ENCODE results near the gene DTL.
"Not testable (repeated sequence)": the region's sequence is repeated elsewhere in the genome, so short reads cannot be mapped to it uniquely, and the experiment has no call there.

DTL gene, protein sequence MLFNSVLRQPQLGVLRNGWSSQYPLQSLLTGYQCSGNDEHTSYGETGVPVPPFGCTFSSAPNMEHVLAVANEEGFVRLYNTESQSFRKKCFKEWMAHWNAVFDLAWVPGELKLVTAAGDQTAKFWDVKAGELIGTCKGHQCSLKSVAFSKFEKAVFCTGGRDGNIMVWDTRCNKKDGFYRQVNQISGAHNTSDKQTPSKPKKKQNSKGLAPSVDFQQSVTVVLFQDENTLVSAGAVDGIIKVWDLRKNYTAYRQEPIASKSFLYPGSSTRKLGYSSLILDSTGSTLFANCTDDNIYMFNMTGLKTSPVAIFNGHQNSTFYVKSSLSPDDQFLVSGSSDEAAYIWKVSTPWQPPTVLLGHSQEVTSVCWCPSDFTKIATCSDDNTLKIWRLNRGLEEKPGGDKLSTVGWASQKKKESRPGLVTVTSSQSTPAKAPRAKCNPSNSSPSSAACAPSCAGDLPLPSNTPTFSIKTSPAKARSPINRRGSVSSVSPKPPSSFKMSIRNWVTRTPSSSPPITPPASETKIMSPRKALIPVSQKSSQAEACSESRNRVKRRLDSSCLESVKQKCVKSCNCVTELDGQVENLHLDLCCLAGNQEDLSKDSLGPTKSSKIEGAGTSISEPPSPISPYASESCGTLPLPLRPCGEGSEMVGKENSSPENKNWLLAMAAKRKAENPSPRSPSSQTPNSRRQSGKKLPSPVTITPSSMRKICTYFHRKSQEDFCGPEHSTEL

DNA sequence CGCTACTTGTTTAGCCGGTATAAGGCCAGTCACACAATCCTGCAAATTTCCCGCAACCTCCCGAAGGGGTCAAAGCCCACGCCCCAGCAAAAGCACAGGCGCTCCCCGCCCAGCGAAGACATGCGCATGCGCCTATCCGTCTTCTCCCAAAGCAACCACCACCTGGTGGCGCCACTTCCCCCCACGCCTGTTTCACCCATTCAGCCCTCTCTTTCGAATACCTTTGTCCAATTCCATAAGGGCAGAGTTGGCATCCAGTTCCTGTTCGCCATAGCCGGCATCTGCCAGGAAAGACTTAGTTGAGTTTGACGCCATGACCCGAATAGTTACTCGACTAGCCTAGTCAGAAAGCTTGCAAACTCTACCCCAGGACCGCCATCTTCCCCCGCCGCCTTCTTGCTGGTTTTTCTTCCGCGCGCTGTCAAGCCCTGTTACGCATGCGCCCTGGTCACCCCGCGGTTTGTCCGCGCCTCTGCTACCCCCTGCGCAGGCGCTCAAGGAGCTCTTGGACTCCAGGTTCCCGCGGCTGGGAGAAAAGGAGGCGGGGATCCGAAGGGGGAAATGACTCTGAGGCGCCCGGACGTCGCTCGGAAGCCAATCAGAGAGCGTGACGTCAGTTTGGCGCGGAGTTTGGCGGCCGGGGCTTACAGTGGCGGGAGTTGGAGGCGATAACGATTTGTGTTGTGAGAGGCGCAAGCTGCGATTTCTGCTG lies at the start of gene DTL, which contains the start of gene INTS7:
Gene DTL (plus strand): TSS at position 626 of the 712 bp plus-strand sequence. CDS start 143 bp downstream, outside the sequence.
Gene INTS7 (minus strand): TSS at position 435 of the 712 bp plus-strand sequence. CDS start 120 bp downstream, at position 315.
- H3K4me3 ChIP-seq, result peak within 1 kb of the TSS; percentile 59 to 77 (median 72)

GRCh38 chr1:211986628-211987254 lies 48.8 kb upstream of the DTL start:
- Histone ChIP-seq H3K4me3 (no peak overlapping the region), H3K27ac (no peak overlapping the region)

More for the DNA sequence above, at the start of gene DTL, which contains the start of gene INTS7:
- peak within 1 kb of the TSS; percentile 2 to 96 (median 85) for H3K27ac ChIP-seq

DNA sequence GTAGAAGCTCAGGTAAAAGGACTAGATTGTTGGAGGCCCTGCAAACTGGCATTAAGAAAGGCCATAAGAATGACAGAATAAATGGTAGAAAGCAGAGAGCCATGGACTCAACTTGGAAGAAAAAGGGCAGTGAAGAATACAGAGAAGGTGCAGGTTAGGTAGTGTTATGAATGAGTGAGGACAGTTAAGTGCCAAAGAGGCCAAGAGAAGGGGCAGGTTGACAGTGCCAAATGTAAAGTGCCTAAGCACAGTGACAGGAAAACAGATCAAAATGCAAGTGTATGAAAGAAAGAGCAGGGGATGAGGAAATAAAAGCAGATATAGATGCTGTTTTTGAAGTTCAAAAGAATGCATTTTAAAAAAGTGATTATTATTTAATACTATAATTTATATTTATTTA lies 43.9 kb upstream of the DTL start:
- no peak overlapping the region for H3K27ac ChIP-seq
- H3K4me3 ChIP-seq, result no peak overlapping the region

DNA sequence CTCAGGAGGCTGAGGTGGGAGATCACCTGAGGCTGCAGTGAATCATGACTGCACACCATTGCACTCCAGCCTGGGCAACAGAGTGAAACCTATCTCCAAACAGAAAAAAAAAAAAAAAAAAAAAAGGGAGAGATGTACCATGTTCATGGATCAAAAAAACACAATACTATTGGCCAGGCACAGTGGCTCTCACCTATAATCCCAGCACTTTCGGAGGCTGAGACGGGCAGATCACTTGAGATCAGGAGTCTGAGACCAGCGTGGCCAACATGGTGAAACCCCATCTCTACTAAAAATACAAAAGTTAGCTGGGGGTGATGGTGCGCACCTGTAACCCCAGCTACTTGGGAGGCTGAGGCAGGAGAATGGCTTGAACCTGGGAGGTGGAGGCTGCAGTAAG lies 38.1 kb upstream of the DTL start:
- H3K4me3 ChIP-seq, H3K27ac ChIP-seq: not testable (repeated sequence)

- no peak overlapping the region for H3K27ac ChIP-seq
These were observed 33.0 kb upstream of the DTL start for GRCh38 chr1:212002536-212002935.

DNA sequence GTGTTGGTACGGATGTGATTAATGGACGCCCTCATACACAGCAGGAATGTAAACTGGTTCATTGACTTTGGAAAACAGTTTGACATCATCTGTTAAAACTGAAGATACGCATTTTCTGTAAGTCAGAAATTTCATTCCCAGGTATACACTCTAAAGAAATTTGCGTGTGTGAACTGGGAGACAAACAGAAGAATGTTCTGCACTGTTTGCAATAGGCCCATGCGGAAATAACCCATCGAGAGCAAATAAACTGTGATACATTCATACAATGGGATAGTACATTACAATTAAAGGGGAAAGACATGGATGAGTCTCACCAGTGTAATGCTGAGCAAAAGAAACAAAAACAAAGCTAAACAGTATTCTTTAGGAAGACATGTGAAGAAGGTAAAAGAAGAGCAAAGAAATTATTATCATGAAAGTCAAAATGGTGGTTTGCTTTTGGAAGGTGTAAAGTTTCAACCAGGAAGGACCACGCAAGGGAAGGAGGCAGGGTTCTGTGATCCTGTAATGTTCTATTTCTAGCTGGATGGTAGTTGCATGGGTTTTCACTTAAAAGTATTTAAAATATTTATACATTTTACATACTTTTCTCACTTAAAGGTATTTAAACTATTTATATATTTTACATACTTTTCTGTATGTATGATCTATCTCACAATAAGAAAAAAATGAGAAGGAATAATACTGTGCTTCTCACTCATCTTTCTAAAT lies 30.5 kb upstream of the DTL start:
- Histone ChIP-seq H3K4me3 (no peak overlapping the region), H3K27ac (no peak overlapping the region)

More at GRCh38 chr1:212002536-212002935, 33.0 kb upstream of the DTL start:
- no peak overlapping the region for H3K4me3 ChIP-seq

GRCh38 chr1:212007178-212007577 lies 28.4 kb upstream of the DTL start:
- Histone ChIP-seq H3K4me3 (no peak overlapping the region), H3K27ac (no peak overlapping the region)

DNA sequence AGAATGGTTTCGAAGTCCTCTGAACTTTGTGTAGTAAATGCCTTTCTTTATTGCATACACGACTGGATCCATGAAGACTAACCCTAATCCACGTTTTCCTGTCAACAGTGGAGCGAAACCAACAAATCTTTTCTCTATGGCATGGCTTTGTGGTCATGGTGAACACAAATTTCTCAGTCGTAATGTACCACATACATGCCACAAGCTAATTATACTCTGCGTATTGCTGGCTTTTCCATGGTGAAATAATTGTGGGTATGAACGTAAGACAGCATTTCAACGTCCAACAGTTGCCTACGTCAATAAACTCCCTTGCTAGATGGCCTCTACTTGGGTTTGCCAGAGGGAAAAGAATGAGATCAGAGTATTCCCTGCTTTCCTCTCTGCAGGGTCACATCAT lies 27.7 kb upstream of the DTL start:
- Histone ChIP-seq H3K27ac (no peak overlapping the region), H3K4me3 (no peak overlapping the region)

GRCh38 chr1:212009561-212009960 lies 26.0 kb upstream of the DTL start:
- no peak overlapping the region for H3K27ac ChIP-seq
- no peak overlapping the region for H3K4me3 ChIP-seq

- no peak overlapping the region for H3K27ac ChIP-seq
- no peak overlapping the region for H3K4me3 ChIP-seq
These were observed 25.5 kb upstream of the DTL start for GRCh38 chr1:212010004-212010403.

GRCh38 chr1:212012034-212012740 lies 23.4 kb upstream of the DTL start:
- no peak overlapping the region for H3K27ac ChIP-seq

DNA sequence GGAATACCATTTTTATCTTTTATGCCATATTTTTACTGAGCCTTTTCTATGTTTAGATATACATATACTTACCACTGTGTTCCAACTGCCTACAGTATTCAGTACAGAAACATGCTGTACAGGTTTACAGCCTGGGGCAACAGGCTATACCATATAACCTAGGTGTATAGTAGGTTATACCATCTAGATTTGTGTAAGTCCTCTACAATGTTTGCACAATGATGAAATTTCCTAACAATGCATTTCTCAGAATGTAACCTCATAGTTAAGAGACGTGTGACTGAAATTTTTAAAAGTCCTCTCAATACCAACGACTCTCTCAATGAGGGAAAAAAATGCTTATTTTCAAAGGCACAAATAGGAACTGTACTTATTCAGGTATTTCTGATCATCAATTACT lies 21.9 kb upstream of the DTL start:
- H3K4me3 ChIP-seq, result no peak overlapping the region
- no peak overlapping the region for H3K27ac ChIP-seq

More at GRCh38 chr1:212012034-212012740, 23.4 kb upstream of the DTL start:
- no peak overlapping the region for H3K4me3 ChIP-seq

- no peak overlapping the region for H3K27ac ChIP-seq
- no peak overlapping the region for H3K4me3 ChIP-seq
These were observed 14.6 kb upstream of the DTL start for GRCh38 chr1:212020975-212021374.

GRCh38 chr1:212021563-212021962 lies 14.0 kb upstream of the DTL start:
- Histone ChIP-seq H3K4me3 (no peak overlapping the region), H3K27ac (no peak overlapping the region)

GRCh38 chr1:212022908-212023307 lies 12.6 kb upstream of the DTL start:
- not testable (repeated sequence) for H3K4me3 ChIP-seq, H3K27ac ChIP-seq

GRCh38 chr1:212024469-212025149 lies 10.9 kb upstream of the DTL start:
- Histone ChIP-seq H3K4me3 (no peak overlapping the region), H3K27ac (no peak overlapping the region)

DNA sequence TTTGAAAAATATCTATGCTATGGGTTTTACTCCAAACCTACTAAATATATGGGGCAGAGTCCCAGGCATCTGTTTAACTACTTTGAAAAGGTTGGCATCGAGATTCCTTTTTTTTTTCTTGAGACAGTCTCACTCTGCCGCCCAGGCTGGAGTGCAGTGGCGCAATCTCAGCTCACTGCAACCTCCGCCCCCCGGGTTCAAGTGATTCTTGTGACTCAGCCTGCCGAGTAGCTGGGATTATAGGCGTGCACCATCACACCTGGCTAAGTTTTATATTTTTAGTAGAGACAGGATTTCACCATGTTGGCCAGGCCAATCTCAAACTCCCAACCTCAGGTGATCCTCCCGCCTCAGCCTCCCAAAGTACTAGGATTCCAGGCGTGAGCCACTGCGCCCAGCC lies 7.8 kb upstream of the DTL start:
- not testable (repeated sequence) for H3K4me3 ChIP-seq, H3K27ac ChIP-seq

- H3K4me3 ChIP-seq, result no peak overlapping the region
- H3K27ac ChIP-seq, result peak overlapping the region in 2 of 21 experiments; percentile 25 to 28
These were observed 4.5 kb upstream of the DTL start for GRCh38 chr1:212030936-212031528.

Measured in skin epidermis (tissue), 12 donors.